ENCODE data around the gene GPD1L. TPM values are rescaled to one million over a fixed set of nuclear protein-coding genes. Genes with fewer than 3 reads are reported as not detected.

Gene GPD1L
- total RNA-seq, 3 donors from 2014 or later (not counting 1 experiment from before 2014, with no cell fraction given): 14.8 to 35.3 (median 28.4) TPM

GRCh38 chr3:32198714-32199113 lies 92.3 kb downstream of the GPD1L start:
- DNase-seq: no peak
- Mint-ChIP-seq H3K27ac (no peak overlapping the region), H3K9me3 (no peaks in the 10 kb centered on the region), H3K36me3 (no peaks in the 10 kb centered on the region), H3K4me1 (no peaks in the 10 kb centered on the region), H3K4me3 (no peak overlapping the region), H3K27me3 (ENCODE audit: low read depth in 2 of 2) (peaks cover 13 to 26% of the 10 kb centered on the region in 2 donors)
- intact Hi-C loops (cut with micrococcal nuclease): no loop called here
- Histone ChIP-seq H3K27ac (ENCODE audit: low read length) (no peak overlapping the region), H3K27me3 (ENCODE audit: control insufficient read depth, insufficient read depth, low read length) (no peaks in the 10 kb centered on the region), H3K36me3 (ENCODE audit: control insufficient read depth, insufficient read depth, low read length) (no peaks in the 10 kb centered on the region), H3K9me3 (ENCODE audit: control insufficient read depth, insufficient read depth, low read length) (no peaks in the 10 kb centered on the region), H3K4me1 (ENCODE audit: control insufficient read depth, insufficient read depth, low read length) (no peaks in the 10 kb centered on the region), H3K4me3 (ENCODE audit: low read length) (no peak overlapping the region)
- no peak for ATAC-seq
- TF ChIP-seq, protein P1, sequence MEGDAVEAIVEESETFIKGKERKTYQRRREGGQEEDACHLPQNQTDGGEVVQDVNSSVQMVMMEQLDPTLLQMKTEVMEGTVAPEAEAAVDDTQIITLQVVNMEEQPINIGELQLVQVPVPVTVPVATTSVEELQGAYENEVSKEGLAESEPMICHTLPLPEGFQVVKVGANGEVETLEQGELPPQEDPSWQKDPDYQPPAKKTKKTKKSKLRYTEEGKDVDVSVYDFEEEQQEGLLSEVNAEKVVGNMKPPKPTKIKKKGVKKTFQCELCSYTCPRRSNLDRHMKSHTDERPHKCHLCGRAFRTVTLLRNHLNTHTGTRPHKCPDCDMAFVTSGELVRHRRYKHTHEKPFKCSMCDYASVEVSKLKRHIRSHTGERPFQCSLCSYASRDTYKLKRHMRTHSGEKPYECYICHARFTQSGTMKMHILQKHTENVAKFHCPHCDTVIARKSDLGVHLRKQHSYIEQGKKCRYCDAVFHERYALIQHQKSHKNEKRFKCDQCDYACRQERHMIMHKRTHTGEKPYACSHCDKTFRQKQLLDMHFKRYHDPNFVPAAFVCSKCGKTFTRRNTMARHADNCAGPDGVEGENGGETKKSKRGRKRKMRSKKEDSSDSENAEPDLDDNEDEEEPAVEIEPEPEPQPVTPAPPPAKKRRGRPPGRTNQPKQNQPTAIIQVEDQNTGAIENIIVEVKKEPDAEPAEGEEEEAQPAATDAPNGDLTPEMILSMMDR (IDR thresholded peaks at IDR 0.05): no peak
- WGBS (ENCODE audit: insufficient coverage): 79% methylated on average over 3 of the region's 3 CpGs

DNA sequence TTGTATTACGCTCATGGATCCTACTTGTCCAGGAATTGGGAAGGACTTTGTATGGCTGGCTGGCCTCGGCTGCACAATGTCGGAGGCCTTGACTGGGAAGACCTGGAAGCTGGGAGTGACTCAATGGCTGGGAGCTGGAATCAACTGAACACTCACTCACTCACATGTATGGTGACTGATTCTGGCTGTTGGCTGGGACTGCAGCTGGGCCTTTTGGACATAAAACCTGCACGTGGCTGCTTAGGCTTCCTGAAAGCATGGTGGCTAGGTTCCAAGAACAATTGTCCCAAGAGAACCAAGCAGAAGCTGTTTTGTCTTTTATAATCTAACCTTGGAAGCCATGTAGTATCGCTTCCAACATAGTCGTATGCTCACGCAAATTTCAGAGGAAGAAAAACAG lies 94.1 kb downstream of the GPD1L start:
- no peak overlapping the region for H3K4me3 Mint-ChIP-seq
- intact Hi-C loops (cut with micrococcal nuclease): no loop called here
- H3K27ac Mint-ChIP-seq: no peak overlapping the region
- Histone ChIP-seq H3K4me3 (ENCODE audit: low read length) (no peak overlapping the region), H3K27me3 (ENCODE audit: control insufficient read depth, insufficient read depth, low read length) (no peaks in the 10 kb centered on the region), H3K27ac (ENCODE audit: low read length) (no peak overlapping the region), H3K9me3 (ENCODE audit: control insufficient read depth, insufficient read depth, low read length) (no peaks in the 10 kb centered on the region), H3K36me3 (ENCODE audit: control insufficient read depth, insufficient read depth, low read length) (no peaks in the 10 kb centered on the region), H3K4me1 (ENCODE audit: control insufficient read depth, insufficient read depth, low read length) (no peaks in the 10 kb centered on the region)
- ATAC-seq (no peak), DNase-seq (no peak)
- no peaks in the 10 kb centered on the region for H3K36me3 Mint-ChIP-seq
- TF ChIP-seq, protein P1 (IDR thresholded peaks at IDR 0.05): no peak
- no peaks in the 10 kb centered on the region for H3K4me1 Mint-ChIP-seq
- 72% methylated on average over 7 of the region's 7 CpGs for WGBS (ENCODE audit: insufficient coverage)
- H3K9me3 Mint-ChIP-seq: no peaks in the 10 kb centered on the region
- peaks cover 17 to 26% of the 10 kb centered on the region in 2 donors for H3K27me3 Mint-ChIP-seq (ENCODE audit: low read depth in 2 of 2)

- H3K27me3 ChIP-seq (ENCODE audit: control insufficient read depth, insufficient read depth, low read length): no peaks in the 10 kb centered on the region
- Mint-ChIP-seq H3K4me1 (no peaks in the 10 kb centered on the region), H3K9me3 (no peaks in the 10 kb centered on the region), H3K27me3 (ENCODE audit: low read depth in 2 of 2) (peaks cover 20 to 26% of the 10 kb centered on the region in 2 donors), H3K36me3 (no peaks in the 10 kb centered on the region), H3K27ac (no peak overlapping the region), H3K4me3 (no peak overlapping the region)
- DNase-seq (no peak), ATAC-seq (no peak)
- TF ChIP-seq, protein P1 (IDR thresholded peaks at IDR 0.05): no peak
- WGBS (ENCODE audit: insufficient coverage): 72% methylated on average over 10 of the region's 10 CpGs
- no peaks in the 10 kb centered on the region for H3K36me3 ChIP-seq (ENCODE audit: control insufficient read depth, insufficient read depth, low read length)
- no peaks in the 10 kb centered on the region for H3K9me3 ChIP-seq (ENCODE audit: control insufficient read depth, insufficient read depth, low read length)
- H3K27ac ChIP-seq (ENCODE audit: low read length): no peak overlapping the region
- H3K4me3 ChIP-seq (ENCODE audit: low read length): no peak overlapping the region
- intact Hi-C loops (cut with micrococcal nuclease): no loop called here
- H3K4me1 ChIP-seq (ENCODE audit: control insufficient read depth, insufficient read depth, low read length): no peaks in the 10 kb centered on the region
Observed at GRCh38 chr3:32200992-32201758, 94.8 kb downstream of the GPD1L start.

GRCh38 chr3:32202496-32202895 lies 96.1 kb downstream of the GPD1L start:
- intact Hi-C loops (cut with micrococcal nuclease): no loop called here
- Histone ChIP-seq H3K27ac (ENCODE audit: low read length) (no peak overlapping the region), H3K4me1 (ENCODE audit: control insufficient read depth, insufficient read depth, low read length) (no peaks in the 10 kb centered on the region), H3K9me3 (ENCODE audit: control insufficient read depth, insufficient read depth, low read length) (no peaks in the 10 kb centered on the region), H3K36me3 (ENCODE audit: control insufficient read depth, insufficient read depth, low read length) (no peaks in the 10 kb centered on the region), H3K4me3 (ENCODE audit: low read length) (no peak overlapping the region), H3K27me3 (ENCODE audit: control insufficient read depth, insufficient read depth, low read length) (no peaks in the 10 kb centered on the region)
- H3K4me1 Mint-ChIP-seq: no peaks in the 10 kb centered on the region
- ATAC-seq (no peak), DNase-seq (no peak)
- H3K27ac Mint-ChIP-seq: no peak overlapping the region
- TF ChIP-seq, protein P1 (IDR thresholded peaks at IDR 0.05): no peak
- 100% methylated on average over 1 of the region's 1 CpG for WGBS (ENCODE audit: insufficient coverage)
- H3K4me3 Mint-ChIP-seq: no peak overlapping the region
- H3K27me3 Mint-ChIP-seq (ENCODE audit: low read depth in 2 of 2): peaks cover 17 to 26% of the 10 kb centered on the region in 2 donors
- H3K9me3 Mint-ChIP-seq: no peaks in the 10 kb centered on the region
- no peaks in the 10 kb centered on the region for H3K36me3 Mint-ChIP-seq

All from natural killer cell (primary cell).